Endothelial cell (in vitro differentiated cells): ENCODE results near the gene MRPS25. TPM values are rescaled to one million over a fixed set of nuclear protein-coding genes. Genes with fewer than 3 reads are reported as not detected.
A peak's percentile ranks its signal among the peaks of the same experiment; 100 is the strongest.

Source experiments
- DNase-seq: peaks from one replicate; pipeline ENCODE4 v3.0.0; 2021; ENCODE audit warnings: low spot score
- H3K27ac Mint-ChIP-seq: one replicate; pipeline ENCODE4 v1.8.0; 2021; ENCODE audit warnings: mixed read lengths, inconsistent platforms; ENCODE audit not compliant: unreplicated experiment
- H3K27me3 Mint-ChIP-seq: one replicate; pipeline ENCODE4 v1.8.0; 2021; ENCODE audit warnings: mild to moderate bottlenecking, moderate library complexity, mixed read lengths, inconsistent platforms; ENCODE audit not compliant: unreplicated experiment
- H3K36me3 Mint-ChIP-seq: one replicate; pipeline ENCODE4 v1.8.0; 2021; ENCODE audit warnings: mild to moderate bottlenecking, low read depth, mixed read lengths, inconsistent platforms; ENCODE audit not compliant: unreplicated experiment
- H3K4me1 Mint-ChIP-seq: one replicate; pipeline ENCODE4 v1.8.0; 2021; ENCODE audit warnings: mild to moderate bottlenecking, mixed read lengths, inconsistent platforms; ENCODE audit not compliant: unreplicated experiment
- H3K4me3 Mint-ChIP-seq: one replicate; pipeline ENCODE4 v1.8.0; 2021; ENCODE audit warnings: mild to moderate bottlenecking, mixed read lengths, inconsistent platforms; ENCODE audit not compliant: unreplicated experiment
- H3K9me3 Mint-ChIP-seq: one replicate; pipeline ENCODE4 v1.8.0; 2021; ENCODE audit warnings: mixed read lengths, inconsistent platforms; ENCODE audit not compliant: unreplicated experiment
- CTCF ChIP-seq: fragments of 200-600 bp; sonication (generic); IDR thresholded peaks from one replicate; pipeline ENCODE4 v1.5.0; 2021; ENCODE audit warnings: antibody characterized with exemption; ENCODE audit not compliant: unreplicated experiment
- total RNA-seq: library from RNA; stranded (reverse); fragmentation: NEBNext Ultra II Directional; extraction: Animal tissue kit (Norgen Biotek cat#: 25700); gene quantifications from one replicate; pipeline ENCODE4 v1.2.1, GENCODE V29; 2021; ENCODE audit not compliant: unreplicated experiment

MRPS25 gene
- total RNA-seq, 1 donor from 2014 or later, result 36.4 TPM

DNA sequence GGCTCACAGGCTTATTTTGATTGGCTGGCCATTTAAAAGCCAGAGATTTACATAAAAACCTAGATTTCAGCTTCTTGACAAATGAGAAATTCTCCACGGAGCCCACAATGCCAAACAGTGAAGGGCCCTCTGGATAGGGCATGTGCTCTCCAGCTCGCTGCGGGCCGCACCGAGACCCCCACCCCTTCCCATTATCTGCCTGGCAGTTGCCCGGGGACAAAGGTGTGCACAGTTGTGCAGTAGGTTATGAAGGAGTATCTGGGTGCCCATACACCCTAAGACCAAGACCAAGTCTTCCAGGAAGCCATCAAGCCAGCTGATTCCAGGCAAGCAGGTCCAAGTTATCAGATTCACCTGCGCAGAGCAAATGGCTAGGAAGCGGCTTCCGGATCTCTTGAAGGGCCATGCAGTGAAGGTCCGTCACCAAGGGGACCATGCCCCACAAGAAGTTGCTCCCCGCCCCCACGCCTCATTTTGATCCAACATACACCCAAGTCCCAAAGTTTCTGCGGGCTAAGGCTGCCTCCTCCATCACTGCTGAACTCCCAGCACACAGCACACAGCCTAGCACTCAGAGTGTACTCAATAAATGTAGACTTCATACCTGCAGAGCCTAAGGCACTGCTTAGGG is 1.3 kb downstream of the MRPS25 start:
- no peaks in the 10 kb centered on the region for H3K9me3 Mint-ChIP-seq
- peaks cover 14% of the 10 kb centered on the region for H3K27me3 Mint-ChIP-seq
- no peak for TF ChIP-seq CTCF
- H3K27ac Mint-ChIP-seq, result no peak overlapping the region
- peaks cover 22% of the 10 kb centered on the region for H3K4me1 Mint-ChIP-seq
- peaks cover 23% of the 10 kb centered on the region for H3K36me3 Mint-ChIP-seq
- no peak for DNase-seq
- H3K4me3 Mint-ChIP-seq, result peak overlapping the region; percentile 91

GRCh38 chr3:15063238-15063637 is 1.9 kb downstream of the MRPS25 start:
- no peaks in the 10 kb centered on the region for H3K9me3 Mint-ChIP-seq
- H3K27ac Mint-ChIP-seq, result peak overlapping the region; percentile 30
- DNase-seq, result no peak
- peak overlapping the region; percentile 47 for H3K4me3 Mint-ChIP-seq
- no peak for TF ChIP-seq CTCF
- peaks cover 25% of the 10 kb centered on the region for H3K36me3 Mint-ChIP-seq
- peaks cover 12% of the 10 kb centered on the region for H3K27me3 Mint-ChIP-seq
- peaks cover 22% of the 10 kb centered on the region for H3K4me1 Mint-ChIP-seq

- Mint-ChIP-seq H3K36me3 (peaks cover 31% of the 10 kb centered on the region), H3K27ac (peak overlapping the region; percentile 67), H3K4me3 (peak overlapping the region; percentile 65), H3K4me1 (peaks cover 15% of the 10 kb centered on the region), H3K27me3 (peaks cover 10% of the 10 kb centered on the region), H3K9me3 (no peaks in the 10 kb centered on the region)
- no peak for DNase-seq
- no peak for TF ChIP-seq CTCF
Observed at GRCh38 chr3:15060029-15060428, 5.1 kb downstream of the MRPS25 start.

GRCh38 chr3:15056676-15057404 is 8.3 kb downstream of the MRPS25 start:
- no peak for DNase-seq
- TF ChIP-seq CTCF, result no peak
- peaks cover 2% of the 10 kb centered on the region for H3K4me1 Mint-ChIP-seq
- peaks cover 4% of the 10 kb centered on the region for H3K27me3 Mint-ChIP-seq
- H3K9me3 Mint-ChIP-seq, result no peaks in the 10 kb centered on the region
- H3K4me3 Mint-ChIP-seq, result no peak overlapping the region
- H3K27ac Mint-ChIP-seq, result no peak overlapping the region
- H3K36me3 Mint-ChIP-seq, result peaks cover 34% of the 10 kb centered on the region

GRCh38 chr3:15055019-15055557 is 10.0 kb downstream of the MRPS25 start:
- H3K9me3 Mint-ChIP-seq, result no peaks in the 10 kb centered on the region
- peaks cover 2% of the 10 kb centered on the region for H3K4me1 Mint-ChIP-seq
- no peak overlapping the region for H3K4me3 Mint-ChIP-seq
- TF ChIP-seq CTCF, result no peak
- no peak overlapping the region for H3K27ac Mint-ChIP-seq
- H3K27me3 Mint-ChIP-seq, result peaks cover 9% of the 10 kb centered on the region
- H3K36me3 Mint-ChIP-seq, result peaks cover 38% of the 10 kb centered on the region
- DNase-seq, result no peak
